Measurements from ENCODE around the gene TUBB2A. TPM values are rescaled to one million over a fixed set of nuclear protein-coding genes. Genes with fewer than 3 reads are reported as not detected.

The TUBB2A gene
- total and polyA plus RNA-seq, 2 of the 13 experiments (the other 11 are each of a cell fraction or from before 2014, with no cell fraction given), result 35.3 to 106 TPM

DNA sequence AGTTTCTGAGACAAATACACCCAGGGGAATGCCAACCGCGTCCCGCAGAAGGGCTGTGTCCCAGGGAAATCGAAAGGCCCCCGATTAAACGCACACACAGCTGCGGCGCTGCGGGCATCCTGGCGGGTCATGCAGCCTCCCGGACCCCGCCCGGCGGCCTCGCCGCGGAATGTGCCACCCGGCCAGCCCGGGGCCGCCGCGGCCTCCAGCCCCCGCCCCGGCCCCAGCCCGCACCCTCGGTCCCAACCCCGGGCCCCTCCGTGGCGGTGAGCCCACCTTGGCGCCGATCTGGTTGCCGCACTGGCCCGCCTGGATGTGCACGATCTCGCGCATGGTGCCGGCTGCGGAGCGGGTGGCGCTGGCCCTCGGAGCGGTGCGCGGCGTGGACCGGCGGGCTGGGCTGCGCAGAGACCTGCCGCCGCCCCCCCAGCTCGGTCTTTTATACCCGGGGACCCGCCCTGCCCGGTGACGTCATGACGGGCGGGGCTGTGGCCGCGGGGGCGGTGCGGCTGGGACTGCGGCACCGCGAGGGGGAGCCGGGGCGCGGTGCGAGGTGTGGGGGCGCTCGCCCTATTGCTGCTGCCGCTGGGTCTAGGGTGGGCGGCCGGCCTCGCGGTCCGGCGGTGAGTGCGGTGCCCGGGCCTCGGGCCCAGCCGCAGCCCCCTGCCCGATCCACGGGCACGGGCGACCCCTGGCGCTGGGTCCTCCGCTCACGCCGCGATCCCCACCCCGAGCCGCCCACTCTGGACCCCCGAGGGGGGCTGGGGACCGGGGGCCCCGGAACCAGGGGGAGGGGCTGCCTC, at the start of gene TUBB2A (continued):
- TF ChIP-seq, protein P1, sequence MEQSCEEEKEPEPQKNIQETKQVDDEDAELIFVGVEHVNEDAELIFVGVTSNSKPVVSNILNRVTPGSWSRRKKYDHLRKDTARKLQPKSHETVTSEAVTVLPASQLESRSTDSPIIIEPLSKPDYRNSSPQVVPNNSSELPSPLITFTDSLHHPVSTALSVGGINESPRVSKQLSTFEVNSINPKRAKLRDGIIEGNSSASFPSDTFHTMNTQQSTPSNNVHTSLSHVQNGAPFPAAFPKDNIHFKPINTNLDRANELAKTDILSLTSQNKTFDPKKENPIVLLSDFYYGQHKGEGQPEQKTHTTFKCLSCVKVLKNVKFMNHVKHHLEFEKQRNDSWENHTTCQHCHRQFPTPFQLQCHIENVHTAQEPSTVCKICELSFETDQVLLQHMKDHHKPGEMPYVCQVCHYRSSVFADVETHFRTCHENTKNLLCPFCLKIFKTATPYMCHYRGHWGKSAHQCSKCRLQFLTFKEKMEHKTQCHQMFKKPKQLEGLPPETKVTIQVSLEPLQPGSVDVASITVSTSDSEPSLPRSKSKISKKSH (CRISPR knock-in tag; IDR thresholded peaks at IDR 0.05; ENCODE audit: borderline replicate concordance), result 0 out of 2 replicates have a peak, but pooled peaks have one; percentile 5
- TF ChIP-seq CBX2 (IDR thresholded peaks at IDR 0.05; ENCODE audit: low read depth, low read length) (no peak), CBX2 (CRISPR knock-in tag; IDR thresholded peaks at IDR 0.05; ENCODE audit: low read depth) (peak; percentile 87; the same call in 1 of the 2 replicates), JUNB (CRISPR knock-in tag; IDR thresholded peaks at IDR 0.05; ENCODE audit: borderline replicate concordance) (no peak), CENPX (CRISPR knock-in tag; IDR thresholded peaks at IDR 0.05) (no peak), XBP1 (CRISPR knock-in tag; IDR thresholded peaks at IDR 0.05) (no peak), NAIF1 (CRISPR knock-in tag; IDR thresholded peaks at IDR 0.05; ENCODE audit: borderline replicate concordance) (no peak), KDM5A (IDR thresholded peaks at IDR 0.05; ENCODE audit: borderline replicate concordance, low read length) (no peak), BCL6 (CRISPR knock-in tag; IDR thresholded peaks at IDR 0.05) (no peak), ZNF816 (CRISPR knock-in tag; IDR thresholded peaks at IDR 0.05; ENCODE audit: borderline replicate concordance) (peak; percentile 30; the same call in 1 of the 2 replicates), SP1 (IDR thresholded peaks at IDR 0.05) (no peak), SP1 (CRISPR knock-in tag; IDR thresholded peaks at IDR 0.05) (peak; percentile 96)
- TF ChIP-seq, protein P2, sequence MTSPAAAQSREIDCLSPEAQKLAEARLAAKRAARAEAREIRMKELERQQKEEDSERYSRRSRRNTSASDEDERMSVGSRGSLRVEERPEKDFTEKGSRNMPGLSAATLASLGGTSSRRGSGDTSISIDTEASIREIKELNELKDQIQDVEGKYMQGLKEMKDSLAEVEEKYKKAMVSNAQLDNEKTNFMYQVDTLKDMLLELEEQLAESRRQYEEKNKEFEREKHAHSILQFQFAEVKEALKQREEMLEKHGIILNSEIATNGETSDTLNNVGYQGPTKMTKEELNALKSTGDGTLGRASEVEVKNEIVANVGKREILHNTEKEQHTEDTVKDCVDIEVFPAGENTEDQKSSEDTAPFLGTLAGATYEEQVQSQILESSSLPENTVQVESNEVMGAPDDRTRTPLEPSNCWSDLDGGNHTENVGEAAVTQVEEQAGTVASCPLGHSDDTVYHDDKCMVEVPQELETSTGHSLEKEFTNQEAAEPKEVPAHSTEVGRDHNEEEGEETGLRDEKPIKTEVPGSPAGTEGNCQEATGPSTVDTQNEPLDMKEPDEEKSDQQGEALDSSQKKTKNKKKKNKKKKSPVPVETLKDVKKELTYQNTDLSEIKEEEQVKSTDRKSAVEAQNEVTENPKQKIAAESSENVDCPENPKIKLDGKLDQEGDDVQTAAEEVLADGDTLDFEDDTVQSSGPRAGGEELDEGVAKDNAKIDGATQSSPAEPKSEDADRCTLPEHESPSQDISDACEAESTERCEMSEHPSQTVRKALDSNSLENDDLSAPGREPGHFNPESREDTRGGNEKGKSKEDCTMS (CRISPR knock-in tag; conservative IDR thresholded peaks at IDR 0.05), result no peak
- TF ChIP-seq, protein P3, sequence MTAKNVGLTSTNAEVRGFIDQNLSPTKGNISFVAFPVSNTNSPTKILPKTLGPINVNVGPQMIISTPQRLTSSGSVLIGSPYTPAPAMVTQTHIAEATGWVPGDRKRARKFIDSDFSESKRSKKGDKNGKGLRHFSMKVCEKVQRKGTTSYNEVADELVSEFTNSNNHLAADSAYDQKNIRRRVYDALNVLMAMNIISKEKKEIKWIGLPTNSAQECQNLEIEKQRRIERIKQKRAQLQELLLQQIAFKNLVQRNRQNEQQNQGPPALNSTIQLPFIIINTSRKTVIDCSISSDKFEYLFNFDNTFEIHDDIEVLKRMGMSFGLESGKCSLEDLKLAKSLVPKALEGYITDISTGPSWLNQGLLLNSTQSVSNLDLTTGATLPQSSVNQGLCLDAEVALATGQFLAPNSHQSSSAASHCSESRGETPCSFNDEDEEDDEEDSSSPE (CRISPR knock-in tag; IDR thresholded peaks at IDR 0.05), result peak; percentile 65
- TF ChIP-seq, protein P4, sequence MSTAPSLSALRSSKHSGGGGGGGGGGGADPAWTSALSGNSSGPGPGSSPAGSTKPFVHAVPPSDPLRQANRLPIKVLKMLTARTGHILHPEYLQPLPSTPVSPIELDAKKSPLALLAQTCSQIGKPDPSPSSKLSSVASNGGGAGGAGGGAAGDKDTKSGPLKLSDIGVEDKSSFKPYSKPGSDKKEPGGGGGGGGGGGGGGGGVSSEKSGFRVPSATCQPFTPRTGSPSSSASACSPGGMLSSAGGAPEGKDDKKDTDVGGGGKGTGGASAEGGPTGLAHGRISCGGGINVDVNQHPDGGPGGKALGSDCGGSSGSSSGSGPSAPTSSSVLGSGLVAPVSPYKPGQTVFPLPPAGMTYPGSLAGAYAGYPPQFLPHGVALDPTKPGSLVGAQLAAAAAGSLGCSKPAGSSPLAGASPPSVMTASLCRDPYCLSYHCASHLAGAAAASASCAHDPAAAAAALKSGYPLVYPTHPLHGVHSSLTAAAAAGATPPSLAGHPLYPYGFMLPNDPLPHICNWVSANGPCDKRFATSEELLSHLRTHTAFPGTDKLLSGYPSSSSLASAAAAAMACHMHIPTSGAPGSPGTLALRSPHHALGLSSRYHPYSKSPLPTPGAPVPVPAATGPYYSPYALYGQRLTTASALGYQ (CRISPR knock-in tag; IDR thresholded peaks at IDR 0.05), result peak; percentile 84; the same call in 1 of the 2 replicates
- TF ChIP-seq, protein P5, sequence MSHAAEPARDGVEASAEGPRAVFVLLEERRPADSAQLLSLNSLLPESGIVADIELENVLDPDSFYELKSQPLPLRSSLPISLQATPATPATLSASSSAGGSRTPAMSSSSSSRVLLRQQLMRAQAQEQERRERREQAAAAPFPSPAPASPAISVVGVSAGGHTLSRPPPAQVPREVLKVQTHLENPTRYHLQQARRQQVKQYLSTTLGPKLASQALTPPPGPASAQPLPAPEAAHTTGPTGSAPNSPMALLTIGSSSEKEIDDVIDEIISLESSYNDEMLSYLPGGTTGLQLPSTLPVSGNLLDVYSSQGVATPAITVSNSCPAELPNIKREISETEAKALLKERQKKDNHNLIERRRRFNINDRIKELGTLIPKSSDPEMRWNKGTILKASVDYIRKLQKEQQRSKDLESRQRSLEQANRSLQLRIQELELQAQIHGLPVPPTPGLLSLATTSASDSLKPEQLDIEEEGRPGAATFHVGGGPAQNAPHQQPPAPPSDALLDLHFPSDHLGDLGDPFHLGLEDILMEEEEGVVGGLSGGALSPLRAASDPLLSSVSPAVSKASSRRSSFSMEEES (CRISPR knock-in tag; IDR thresholded peaks at IDR 0.05), result peak; percentile 51
- TF ChIP-seq, protein P6, sequence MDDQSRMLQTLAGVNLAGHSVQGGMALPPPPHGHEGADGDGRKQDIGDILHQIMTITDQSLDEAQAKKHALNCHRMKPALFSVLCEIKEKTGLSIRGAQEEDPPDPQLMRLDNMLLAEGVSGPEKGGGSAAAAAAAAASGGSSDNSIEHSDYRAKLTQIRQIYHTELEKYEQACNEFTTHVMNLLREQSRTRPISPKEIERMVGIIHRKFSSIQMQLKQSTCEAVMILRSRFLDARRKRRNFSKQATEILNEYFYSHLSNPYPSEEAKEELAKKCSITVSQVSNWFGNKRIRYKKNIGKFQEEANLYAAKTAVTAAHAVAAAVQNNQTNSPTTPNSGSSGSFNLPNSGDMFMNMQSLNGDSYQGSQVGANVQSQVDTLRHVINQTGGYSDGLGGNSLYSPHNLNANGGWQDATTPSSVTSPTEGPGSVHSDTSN (CRISPR knock-in tag; IDR thresholded peaks at IDR 0.05; ENCODE audit: borderline replicate concordance), result 0 out of 2 replicates have a peak, but pooled peaks have one; percentile 37

Measured in HepG2 (cell line).